Measurements from ENCODE around the gene MRAP2. TPM values are rescaled to one million over a fixed set of nuclear protein-coding genes. Genes with fewer than 3 reads are reported as not detected.

Gene MRAP2
- polyA plus RNA-seq, 3 donors, result not detected

GRCh38 chr6:84093441-84094435 lies 60.2 kb downstream of the MRAP2 start:
- Mint-ChIP-seq H3K27ac (peak overlapping the region in 4 of 7 donors; percentile 0 to 45 (median 38)), H3K4me1 (no peaks in the 10 kb centered on the region), H3K4me3 (no peak overlapping the region), H3K27me3 (ENCODE audit: low read depth in 3 of 3) (no peaks in the 10 kb centered on the region), H3K36me3 (no peaks in the 10 kb centered on the region), H3K9me3 (peaks cover 0 to 11% (median 4%) of the 10 kb centered on the region in 7 donors)
- Histone ChIP-seq H3K4me3 (replicated peaks in 1 of 3; ENCODE audit: low read depth in 2 of 3, low read length in 3 of 3) (no peak overlapping the region), H3K36me3 (replicated peaks in 1 of 2; ENCODE audit: control insufficient read depth in 1 of 2, insufficient read depth in 2 of 2, low read length in 2 of 2) (no peaks in the 10 kb centered on the region), H3K9ac (ENCODE audit: insufficient read depth, low read length, poor library complexity, severe bottlenecking) (no peak overlapping the region), H2AFZ (ENCODE audit: insufficient read depth, low read depth, low read length, poor library complexity, severe bottlenecking) (no peak overlapping the region), H3K79me2 (ENCODE audit: insufficient read depth, low read length) (no peaks in the 10 kb centered on the region), H3K4me2 (replicated peaks; ENCODE audit: extremely low read depth, low read length, poor library complexity, severe bottlenecking) (no peak overlapping the region), H3K27ac (ENCODE audit: low read depth in 1 of 2, low read length in 2 of 2) (no peak overlapping the region), H3K27me3 (ENCODE audit: control insufficient read depth in 2 of 2, insufficient read depth in 2 of 2, low read length in 2 of 2) (no peaks in the 10 kb centered on the region), H4K20me1 (ENCODE audit: insufficient read depth, low read length) (no peaks in the 10 kb centered on the region), H3K4me1 (ENCODE audit: control insufficient read depth in 1 of 2, insufficient read depth in 2 of 2, low read length in 2 of 2) (no peaks in the 10 kb centered on the region), H3K9me3 (replicated peaks in 1 of 2; ENCODE audit: control insufficient read depth in 1 of 2, insufficient read depth in 1 of 2, low read length in 2 of 2) (peaks cover 4 to 6% of the 10 kb centered on the region in 2 donors)
- intact Hi-C loops (cut with micrococcal nuclease), result no loop called here
- TF ChIP-seq CTCF (IDR thresholded peaks at IDR 0.05), result no peak
- peak; percentile 11 to 48 (median 20) for DNase-seq
- WGBS (ENCODE audit: insufficient coverage), result 72% methylated on average over 2 of the region's 4 CpGs

GRCh38 chr6:84095156-84095555 lies 61.6 kb downstream of the MRAP2 start:
- no peak overlapping the region for H3K4me3 ChIP-seq (replicated peaks in 1 of 3; ENCODE audit: low read depth in 2 of 3, low read length in 3 of 3)
- no peak overlapping the region for H3K4me2 ChIP-seq (replicated peaks; ENCODE audit: extremely low read depth, low read length, poor library complexity, severe bottlenecking)
- H3K9me3 Mint-ChIP-seq, result peaks cover 0 to 10% (median 4%) of the 10 kb centered on the region in 7 donors
- H3K27me3 Mint-ChIP-seq (ENCODE audit: low read depth in 3 of 3), result no peaks in the 10 kb centered on the region
- H3K27ac ChIP-seq (ENCODE audit: low read depth in 1 of 2, low read length in 2 of 2), result no peak overlapping the region
- no peaks in the 10 kb centered on the region for H3K36me3 ChIP-seq (replicated peaks in 1 of 2; ENCODE audit: control insufficient read depth in 1 of 2, insufficient read depth in 2 of 2, low read length in 2 of 2)
- no peaks in the 10 kb centered on the region for H3K4me1 Mint-ChIP-seq
- DNase-seq, result no peak
- TF ChIP-seq CTCF (IDR thresholded peaks at IDR 0.05), result no peak
- H3K4me1 ChIP-seq (ENCODE audit: control insufficient read depth in 1 of 2, insufficient read depth in 2 of 2, low read length in 2 of 2), result no peaks in the 10 kb centered on the region
- intact Hi-C loops (cut with micrococcal nuclease), result no loop called here
- no peaks in the 10 kb centered on the region for H3K27me3 ChIP-seq (ENCODE audit: control insufficient read depth in 2 of 2, insufficient read depth in 2 of 2, low read length in 2 of 2)
- H3K79me2 ChIP-seq (ENCODE audit: insufficient read depth, low read length), result no peaks in the 10 kb centered on the region
- H4K20me1 ChIP-seq (ENCODE audit: insufficient read depth, low read length), result no peaks in the 10 kb centered on the region
- H2AFZ ChIP-seq (ENCODE audit: insufficient read depth, low read depth, low read length, poor library complexity, severe bottlenecking), result no peak overlapping the region
- H3K9ac ChIP-seq (ENCODE audit: insufficient read depth, low read length, poor library complexity, severe bottlenecking), result no peak overlapping the region
- H3K27ac Mint-ChIP-seq, result no peak overlapping the region
- H3K36me3 Mint-ChIP-seq, result no peaks in the 10 kb centered on the region
- H3K4me3 Mint-ChIP-seq, result no peak overlapping the region
- H3K9me3 ChIP-seq (replicated peaks in 1 of 2; ENCODE audit: control insufficient read depth in 1 of 2, insufficient read depth in 1 of 2, low read length in 2 of 2), result peaks cover 4% of the 10 kb centered on the region in 2 donors

Data from CD14-positive monocyte (primary cell).